Liver (tissue), 9 donors: ENCODE data around the gene HOXC6. TPM values are rescaled to one million over a fixed set of nuclear protein-coding genes. Genes with fewer than 3 reads are reported as not detected.

Experiments used
- DNase-seq: peaks from one replicate; pipeline ENCODE4 v3.0.0-alpha.2; 2017; ENCODE audit warnings: low spot score
- H3K27ac ChIP-seq, 2 donors: one replicate each; pipeline ENCODE4 v1.7.0; 2013; ENCODE audit warnings: inconsistent platforms in 2 of 2, low read length in 2 of 2, control low read depth in 1 of 2, low read depth in 1 of 2, mild to moderate bottlenecking in 1 of 2
- H3K27me3 ChIP-seq, 4 donors: one replicate each; pipeline versions ENCODE4 v1.6.1 to v1.7.0; 2013; ENCODE audit warnings: low read length in 3 of 4, inconsistent platforms in 1 of 4, mild to moderate bottlenecking in 1 of 4, moderate library complexity in 1 of 4; ENCODE audit not compliant: control insufficient read depth in 4 of 4, insufficient read depth in 4 of 4
- H3K36me3 ChIP-seq, 4 donors: one replicate each; pipeline versions ENCODE4 v1.6.1 to v1.7.0; 2013; ENCODE audit warnings: low read length in 3 of 4, mild to moderate bottlenecking in 3 of 4, low read depth in 1 of 4, moderate library complexity in 1 of 4; ENCODE audit not compliant: control insufficient read depth in 4 of 4, insufficient read depth in 3 of 4
- H3K4me1 ChIP-seq, 4 donors: one replicate each; pipeline versions ENCODE4 v1.6.1 to v1.7.0; 2013; ENCODE audit warnings: low read length in 3 of 4, mild to moderate bottlenecking in 3 of 4, moderate library complexity in 1 of 4; ENCODE audit not compliant: control insufficient read depth in 4 of 4, insufficient read depth in 4 of 4
- H3K4me3 ChIP-seq, 3 donors: one replicate each; pipeline versions ENCODE4 v1.6.1 to v1.7.0; 2013; ENCODE audit warnings: low read length in 3 of 3, control low read depth in 1 of 3, low read depth in 1 of 3, mild to moderate bottlenecking in 1 of 3
- H3K9ac ChIP-seq, 2 donors: one replicate each; pipeline ENCODE4 v1.7.0; 2013; ENCODE audit warnings: low read length in 2 of 2, mild to moderate bottlenecking in 2 of 2, moderate library complexity in 2 of 2, control low read depth in 1 of 2, low read depth in 1 of 2
- H3K9me3 ChIP-seq, 4 donors: one replicate each; pipeline versions ENCODE4 v1.6.1 to v1.7.0; 2013; ENCODE audit warnings: low read length in 3 of 4; ENCODE audit not compliant: control insufficient read depth in 4 of 4
- EGR1 ChIP-seq, 2 donors: IDR thresholded peaks; 2 replicates each; pipeline ENCODE4 v1.6.1; 2016 to 2018; ENCODE audit warnings: antibody characterized with exemption in 2 of 2, low read depth in 2 of 2
- FOXA2 ChIP-seq: IDR thresholded peaks from 2 replicates; pipeline ENCODE4 v1.6.1; 2016; ENCODE audit warnings: antibody characterized with exemption
- HNF4A ChIP-seq, 2 donors: conservative IDR thresholded peaks; 2 replicates each; pipeline ENCODE4 v1.6.1; 2016; ENCODE audit warnings: antibody characterized with exemption in 2 of 2, mild to moderate bottlenecking in 2 of 2
- HNF4G ChIP-seq: IDR thresholded peaks from 2 replicates; pipeline ENCODE4 v1.6.1; 2016; ENCODE audit warnings: antibody characterized with exemption
- JUND ChIP-seq, 2 donors: IDR thresholded peaks; 2 replicates each; pipeline ENCODE4 v1.6.1; 2016; ENCODE audit warnings: antibody characterized with exemption in 2 of 2
- NR2F2 ChIP-seq: IDR thresholded peaks from 2 replicates; pipeline ENCODE4 v1.6.1; 2016; ENCODE audit warnings: antibody characterized with exemption
- RAD21 ChIP-seq, 2 donors: IDR thresholded peaks; 2 replicates each; pipeline ENCODE4 v1.6.1; 2016; ENCODE audit warnings: antibody characterized with exemption in 2 of 2, mild to moderate bottlenecking in 2 of 2
- RXRA ChIP-seq, 2 donors: IDR thresholded peaks; 2 replicates each; pipeline ENCODE4 v1.6.1; 2017 to 2018; ENCODE audit warnings: antibody characterized with exemption in 2 of 2, mild to moderate bottlenecking in 1 of 2
- SP1 ChIP-seq: IDR thresholded peaks from 2 replicates; pipeline ENCODE4 v1.6.1; 2018; ENCODE audit warnings: antibody characterized with exemption, mild to moderate bottlenecking
- TAF1 ChIP-seq: conservative IDR thresholded peaks from 2 replicates; pipeline ENCODE4 v1.6.1; 2016; ENCODE audit warnings: antibody characterized with exemption, mild to moderate bottlenecking
- YY1 ChIP-seq: IDR thresholded peaks from 2 replicates; pipeline ENCODE4 v1.6.1; 2016; ENCODE audit warnings: antibody characterized with exemption, mild to moderate bottlenecking
- WGBS: extraction: QIAGEN DNeasy Blood & Tissue Kit; methylation state at CpG from one replicate; pipeline ENCODE4 v1.1.7; 2013; 5-methylcytosine and 5-hydroxymethylcytosine counted together
- polyA plus RNA-seq, 2 donors: library from polyadenylated mRNA; stranded (reverse) in 1 of 2; unstranded in 1 of 2; fragments of 200-250 nt in 1 of 2; fragments of >200 nt in 1 of 2; fragmentation: Nextera tagmentation in 1 of 2; extraction: Ambion mirVana in 1 of 2; gene quantifications; one replicate each; pipeline versions ENCODE4 v1.2.1 to v1.2.3, GENCODE V29; 2013 to 2015
- total RNA-seq, 2 donors: library from RNA; depleted of rRNA; stranded (reverse); fragments of >200 nt; gene quantifications; one replicate each; pipeline ENCODE4 v1.2.3, GENCODE V29; 2014
- TF ChIP-seq, protein P1 (sequence below): IDR thresholded peaks from 2 replicates; pipeline ENCODE4 v1.6.1; 2016; ENCODE audit warnings: antibody characterized with exemption, mild to moderate bottlenecking
- TF ChIP-seq, protein P2 (sequence below): IDR thresholded peaks from 2 replicates; pipeline ENCODE4 v1.6.1; 2016; ENCODE audit warnings: antibody characterized with exemption
- TF ChIP-seq, protein P3 (sequence below): fragments of 150-350 bp; IDR thresholded peaks from 2 replicates; pipeline ENCODE4 v1.5.1; 2017; ENCODE audit warnings: improper control_type of control experiment, low read depth, low read length; ENCODE audit not compliant: missing input control
- TF ChIP-seq, protein P4 (sequence below): IDR thresholded peaks from 2 replicates; pipeline ENCODE4 v1.6.1; 2016; ENCODE audit warnings: antibody characterized with exemption
- TF ChIP-seq, protein P5 (sequence below): IDR thresholded peaks from 2 replicates; pipeline ENCODE4 v1.6.1; 2016; ENCODE audit warnings: antibody characterized with exemption
- donor health status: healthy.
- donor health status: healthy.
- donor health status: healthy.
- donor health status: healthy.
- donor health status: healthy.

HOXC6 gene
- total and polyA plus RNA-seq, 4 donors: 0.33 TPM; not detected in 3

DNA sequence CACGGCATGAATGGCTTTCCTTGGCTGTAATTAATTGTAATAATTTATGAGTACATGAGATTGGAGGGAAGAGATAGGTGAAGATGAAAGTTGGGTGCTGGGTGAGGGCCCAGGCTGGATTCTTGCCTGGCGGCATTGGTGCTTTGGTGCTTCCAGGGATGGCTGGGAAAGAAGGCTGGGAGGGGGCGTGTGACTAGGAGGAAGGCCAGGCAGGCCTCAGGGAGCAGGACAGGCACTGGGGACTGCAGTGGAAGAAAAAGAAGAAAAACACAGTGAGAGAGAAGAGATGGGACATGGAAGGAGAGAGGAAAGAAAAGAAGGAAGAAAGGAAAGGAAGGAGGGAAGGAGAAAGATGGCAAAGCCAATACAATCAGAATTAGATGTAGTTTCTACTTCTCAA is 24.6 kb upstream of the HOXC6 start:
- H3K4me1 ChIP-seq: peaks cover 6 to 15% (median 10%) of the 10 kb centered on the region in 4 donors
- no peak overlapping the region for H3K27ac ChIP-seq
- 26% methylated on average over 3 of the region's 3 CpGs for whole genome bisulfite sequencing
- H3K36me3 ChIP-seq: no peaks in the 10 kb centered on the region
- TF ChIP-seq HNF4G: no peak
- no peak for TF ChIP-seq RAD21 (IDR thresholded peaks at IDR 0.05)
- no peak for TF ChIP-seq YY1
- TF ChIP-seq, protein P1, sequence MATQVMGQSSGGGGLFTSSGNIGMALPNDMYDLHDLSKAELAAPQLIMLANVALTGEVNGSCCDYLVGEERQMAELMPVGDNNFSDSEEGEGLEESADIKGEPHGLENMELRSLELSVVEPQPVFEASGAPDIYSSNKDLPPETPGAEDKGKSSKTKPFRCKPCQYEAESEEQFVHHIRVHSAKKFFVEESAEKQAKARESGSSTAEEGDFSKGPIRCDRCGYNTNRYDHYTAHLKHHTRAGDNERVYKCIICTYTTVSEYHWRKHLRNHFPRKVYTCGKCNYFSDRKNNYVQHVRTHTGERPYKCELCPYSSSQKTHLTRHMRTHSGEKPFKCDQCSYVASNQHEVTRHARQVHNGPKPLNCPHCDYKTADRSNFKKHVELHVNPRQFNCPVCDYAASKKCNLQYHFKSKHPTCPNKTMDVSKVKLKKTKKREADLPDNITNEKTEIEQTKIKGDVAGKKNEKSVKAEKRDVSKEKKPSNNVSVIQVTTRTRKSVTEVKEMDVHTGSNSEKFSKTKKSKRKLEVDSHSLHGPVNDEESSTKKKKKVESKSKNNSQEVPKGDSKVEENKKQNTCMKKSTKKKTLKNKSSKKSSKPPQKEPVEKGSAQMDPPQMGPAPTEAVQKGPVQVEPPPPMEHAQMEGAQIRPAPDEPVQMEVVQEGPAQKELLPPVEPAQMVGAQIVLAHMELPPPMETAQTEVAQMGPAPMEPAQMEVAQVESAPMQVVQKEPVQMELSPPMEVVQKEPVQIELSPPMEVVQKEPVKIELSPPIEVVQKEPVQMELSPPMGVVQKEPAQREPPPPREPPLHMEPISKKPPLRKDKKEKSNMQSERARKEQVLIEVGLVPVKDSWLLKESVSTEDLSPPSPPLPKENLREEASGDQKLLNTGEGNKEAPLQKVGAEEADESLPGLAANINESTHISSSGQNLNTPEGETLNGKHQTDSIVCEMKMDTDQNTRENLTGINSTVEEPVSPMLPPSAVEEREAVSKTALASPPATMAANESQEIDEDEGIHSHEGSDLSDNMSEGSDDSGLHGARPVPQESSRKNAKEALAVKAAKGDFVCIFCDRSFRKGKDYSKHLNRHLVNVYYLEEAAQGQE: no peak
- TF ChIP-seq TAF1: no peak
- TF ChIP-seq, protein P2, sequence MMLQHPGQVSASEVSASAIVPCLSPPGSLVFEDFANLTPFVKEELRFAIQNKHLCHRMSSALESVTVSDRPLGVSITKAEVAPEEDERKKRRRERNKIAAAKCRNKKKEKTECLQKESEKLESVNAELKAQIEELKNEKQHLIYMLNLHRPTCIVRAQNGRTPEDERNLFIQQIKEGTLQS: no peak
- TF ChIP-seq HNF4A (conservative IDR thresholded peaks at IDR 0.05): no peak
- TF ChIP-seq SP1: no peak
- no peak for TF ChIP-seq JUND (IDR thresholded peaks at IDR 0.05)
- TF ChIP-seq, protein P3, sequence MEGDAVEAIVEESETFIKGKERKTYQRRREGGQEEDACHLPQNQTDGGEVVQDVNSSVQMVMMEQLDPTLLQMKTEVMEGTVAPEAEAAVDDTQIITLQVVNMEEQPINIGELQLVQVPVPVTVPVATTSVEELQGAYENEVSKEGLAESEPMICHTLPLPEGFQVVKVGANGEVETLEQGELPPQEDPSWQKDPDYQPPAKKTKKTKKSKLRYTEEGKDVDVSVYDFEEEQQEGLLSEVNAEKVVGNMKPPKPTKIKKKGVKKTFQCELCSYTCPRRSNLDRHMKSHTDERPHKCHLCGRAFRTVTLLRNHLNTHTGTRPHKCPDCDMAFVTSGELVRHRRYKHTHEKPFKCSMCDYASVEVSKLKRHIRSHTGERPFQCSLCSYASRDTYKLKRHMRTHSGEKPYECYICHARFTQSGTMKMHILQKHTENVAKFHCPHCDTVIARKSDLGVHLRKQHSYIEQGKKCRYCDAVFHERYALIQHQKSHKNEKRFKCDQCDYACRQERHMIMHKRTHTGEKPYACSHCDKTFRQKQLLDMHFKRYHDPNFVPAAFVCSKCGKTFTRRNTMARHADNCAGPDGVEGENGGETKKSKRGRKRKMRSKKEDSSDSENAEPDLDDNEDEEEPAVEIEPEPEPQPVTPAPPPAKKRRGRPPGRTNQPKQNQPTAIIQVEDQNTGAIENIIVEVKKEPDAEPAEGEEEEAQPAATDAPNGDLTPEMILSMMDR: no peak
- TF ChIP-seq RXRA (IDR thresholded peaks at IDR 0.05): no peak
- TF ChIP-seq, protein P4, sequence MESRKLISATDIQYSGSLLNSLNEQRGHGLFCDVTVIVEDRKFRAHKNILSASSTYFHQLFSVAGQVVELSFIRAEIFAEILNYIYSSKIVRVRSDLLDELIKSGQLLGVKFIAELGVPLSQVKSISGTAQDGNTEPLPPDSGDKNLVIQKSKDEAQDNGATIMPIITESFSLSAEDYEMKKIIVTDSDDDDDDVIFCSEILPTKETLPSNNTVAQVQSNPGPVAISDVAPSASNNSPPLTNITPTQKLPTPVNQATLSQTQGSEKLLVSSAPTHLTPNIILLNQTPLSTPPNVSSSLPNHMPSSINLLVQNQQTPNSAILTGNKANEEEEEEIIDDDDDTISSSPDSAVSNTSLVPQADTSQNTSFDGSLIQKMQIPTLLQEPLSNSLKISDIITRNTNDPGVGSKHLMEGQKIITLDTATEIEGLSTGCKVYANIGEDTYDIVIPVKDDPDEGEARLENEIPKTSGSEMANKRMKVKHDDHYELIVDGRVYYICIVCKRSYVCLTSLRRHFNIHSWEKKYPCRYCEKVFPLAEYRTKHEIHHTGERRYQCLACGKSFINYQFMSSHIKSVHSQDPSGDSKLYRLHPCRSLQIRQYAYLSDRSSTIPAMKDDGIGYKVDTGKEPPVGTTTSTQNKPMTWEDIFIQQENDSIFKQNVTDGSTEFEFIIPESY: no peak
- TF ChIP-seq FOXA2: no peak
- TF ChIP-seq NR2F2: no peak
- TF ChIP-seq EGR1 (IDR thresholded peaks at IDR 0.05; ENCODE audit: low read depth in 2 of 2): no peak
- TF ChIP-seq, protein P5, sequence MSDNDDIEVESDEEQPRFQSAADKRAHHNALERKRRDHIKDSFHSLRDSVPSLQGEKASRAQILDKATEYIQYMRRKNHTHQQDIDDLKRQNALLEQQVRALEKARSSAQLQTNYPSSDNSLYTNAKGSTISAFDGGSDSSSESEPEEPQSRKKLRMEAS: no peak
- no peaks in the 10 kb centered on the region for H3K9me3 ChIP-seq
- no peak overlapping the region for H3K9ac ChIP-seq
- H3K4me3 ChIP-seq: no peak overlapping the region
- no peak for DNase-seq
- H3K27me3 ChIP-seq: peaks cover 5 to 52% (median 12%) of the 10 kb centered on the region in 4 donors
